NOMO-1 treated with DMSO at 0.1 percent for 48 hours (cell line): ENCODE measurements around the gene TMEM247.
"Not testable (repeated sequence)": the region's sequence is repeated elsewhere in the genome, so short reads cannot be mapped to it uniquely, and the experiment has no call there.

Source experiments
- DNase-seq: peaks from one replicate; lab custom pipeline; 2025; ENCODE audit not compliant: unreplicated experiment; lab: John Stamatoyannopoulos, UW

Gene TMEM247

GRCh38 chr2:46509804-46510203 lies 30.4 kb downstream of the TMEM247 start:
- peak; percentile 34 for DNase-seq

GRCh38 chr2:46510598-46511177 lies 31.3 kb downstream of the TMEM247 start:
- peak; percentile 26 for DNase-seq

- DNase-seq, result no peak
Measured at GRCh38 chr2:46512185-46512584, 32.8 kb downstream of the TMEM247 start.

GRCh38 chr2:46514738-46515137 lies 35.4 kb downstream of the TMEM247 start:
- DNase-seq, result no peak

DNA sequence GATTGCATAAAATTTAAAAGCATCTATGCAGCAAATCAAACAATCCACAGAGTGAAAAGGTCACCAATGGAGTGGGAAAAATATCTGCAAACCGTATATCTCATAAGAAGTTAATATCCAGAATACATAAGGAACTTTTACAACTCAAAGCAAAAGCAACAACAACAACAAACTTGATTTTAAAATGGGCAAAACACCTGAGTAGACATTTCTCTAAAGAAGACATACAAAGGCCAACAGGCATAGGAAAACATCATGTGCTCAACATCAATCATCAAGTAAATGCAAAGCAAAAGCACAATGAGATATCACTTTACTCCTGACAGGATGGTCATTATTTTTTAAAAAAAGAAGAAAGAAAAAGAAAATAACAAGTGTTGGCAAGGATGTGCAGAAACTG lies 38.1 kb downstream of the TMEM247 start:
- DNase-seq, result no peak

DNA sequence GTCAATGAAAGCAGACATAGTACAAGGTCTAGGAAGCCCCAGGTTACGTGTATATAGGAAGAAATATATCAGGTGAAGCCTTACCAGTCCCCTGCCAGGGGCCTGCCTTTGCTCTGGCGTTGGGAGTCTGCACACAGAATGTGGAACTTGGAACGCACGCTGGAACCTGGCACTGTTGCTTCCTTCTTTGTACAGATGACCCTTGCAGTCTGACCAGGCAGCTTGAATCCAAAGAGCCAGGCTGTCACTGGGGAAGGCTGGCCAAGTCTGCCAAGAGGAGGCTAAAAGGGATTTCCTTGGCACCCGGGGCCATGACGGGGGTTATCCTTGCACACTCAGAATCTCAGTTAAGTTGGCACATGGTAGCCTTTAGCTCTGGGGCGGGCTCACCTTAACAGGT lies 39.5 kb downstream of the TMEM247 start:
- DNase-seq, result no peak

GRCh38 chr2:46519265-46519664 lies 39.9 kb downstream of the TMEM247 start:
- DNase-seq, result no peak

DNA sequence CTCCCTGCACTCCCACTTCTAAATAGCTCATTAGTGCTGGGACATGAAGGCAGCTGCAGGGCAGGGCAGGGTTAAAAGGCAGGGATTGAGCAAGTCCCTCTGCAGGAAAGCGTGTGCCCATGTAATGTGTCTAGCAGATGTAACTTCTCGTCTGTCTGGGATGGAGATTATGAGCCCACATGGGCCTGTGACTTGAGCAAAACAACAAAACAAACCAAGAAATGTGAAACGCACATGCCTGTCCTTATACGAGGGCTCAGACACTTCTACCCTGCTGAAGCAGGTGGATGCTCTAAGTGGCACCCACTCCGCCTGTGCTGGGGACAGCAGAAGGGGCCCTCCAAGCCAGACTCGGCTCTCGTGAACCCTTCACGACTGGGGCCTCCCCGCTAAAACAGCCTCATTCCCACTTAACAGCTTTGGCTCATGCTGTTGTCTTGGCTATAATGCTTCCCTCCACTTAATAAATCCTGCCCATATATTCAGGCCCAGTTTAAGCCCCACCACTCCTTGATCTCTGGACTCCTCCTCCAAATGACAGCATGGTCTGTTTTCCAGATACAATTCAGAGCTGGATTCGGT lies 40.9 kb downstream of the TMEM247 start:
- no peak for DNase-seq

DNA sequence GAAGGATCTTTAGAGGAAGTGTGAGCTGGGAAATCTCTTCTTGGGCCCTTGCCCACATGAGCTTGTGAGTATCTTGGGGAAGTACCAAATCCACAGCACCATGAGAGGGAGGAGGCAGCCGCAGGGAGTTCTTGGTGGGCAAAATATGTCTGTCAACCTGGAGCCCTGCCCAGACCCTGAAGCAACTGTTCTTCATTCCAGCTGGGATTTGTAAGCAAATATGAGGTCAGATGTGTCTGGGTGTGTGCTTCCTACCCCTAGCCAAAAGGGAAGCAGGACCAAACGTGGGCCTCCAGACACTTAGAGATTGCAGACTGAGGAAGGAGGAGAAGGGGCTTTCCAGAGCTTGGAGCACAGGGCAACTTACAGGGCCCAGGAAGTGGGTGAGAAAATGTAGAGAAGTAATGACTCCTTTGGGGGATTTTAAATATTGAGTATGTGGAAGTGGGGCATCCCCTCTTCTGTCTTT lies 41.9 kb downstream of the TMEM247 start:
- no peak for DNase-seq

DNA sequence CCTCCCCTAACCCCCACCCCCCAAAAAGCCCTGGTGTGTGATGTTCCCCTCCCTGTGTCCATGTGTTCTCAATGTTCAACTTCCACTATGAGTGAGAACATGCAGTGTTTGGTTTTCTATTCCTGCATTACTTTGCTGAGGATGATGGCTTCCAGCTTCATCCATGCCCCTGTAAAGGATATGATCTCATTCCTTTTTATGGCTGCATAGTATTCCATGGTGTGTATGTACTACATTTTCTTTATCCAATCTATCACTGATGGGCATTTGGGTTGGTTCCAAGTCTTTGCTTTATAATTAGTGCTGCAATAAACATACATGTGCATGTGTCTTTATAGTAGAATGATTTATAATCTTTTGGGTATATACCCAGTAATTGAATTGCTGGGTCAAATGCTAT lies 43.0 kb downstream of the TMEM247 start:
- DNase-seq, result not testable (repeated sequence)

DNA sequence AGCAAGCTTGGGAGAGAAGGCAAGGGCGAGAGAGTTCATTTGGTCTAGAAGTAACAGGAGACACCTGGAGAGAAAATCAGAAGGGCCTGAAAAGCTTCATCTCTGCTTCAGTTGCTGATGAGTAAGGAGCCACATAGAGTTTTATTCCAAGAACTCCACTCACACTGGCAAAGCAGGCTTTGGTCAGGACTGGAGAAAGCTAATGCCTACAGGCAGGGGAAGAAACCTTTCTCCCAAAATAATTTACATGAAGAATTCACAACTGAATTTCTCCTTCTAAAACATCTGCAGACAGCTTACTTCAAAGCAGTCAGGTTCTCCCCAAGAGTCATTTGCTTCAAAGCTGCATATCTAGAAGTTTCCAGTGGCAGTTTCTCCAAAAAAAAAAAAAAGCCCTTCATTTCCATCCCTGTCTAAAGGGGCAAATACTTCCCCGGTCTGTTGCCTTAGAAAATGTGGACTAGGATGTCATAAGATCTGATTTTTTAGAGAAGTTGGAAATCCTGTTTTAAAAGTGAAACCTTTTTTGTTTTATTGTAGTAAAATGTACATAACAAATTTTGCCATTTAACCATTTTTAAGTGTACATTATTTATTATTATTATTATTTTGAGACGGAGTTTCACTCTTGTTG lies 46.3 kb downstream of the TMEM247 start:
- DNase-seq, result no peak

DNA sequence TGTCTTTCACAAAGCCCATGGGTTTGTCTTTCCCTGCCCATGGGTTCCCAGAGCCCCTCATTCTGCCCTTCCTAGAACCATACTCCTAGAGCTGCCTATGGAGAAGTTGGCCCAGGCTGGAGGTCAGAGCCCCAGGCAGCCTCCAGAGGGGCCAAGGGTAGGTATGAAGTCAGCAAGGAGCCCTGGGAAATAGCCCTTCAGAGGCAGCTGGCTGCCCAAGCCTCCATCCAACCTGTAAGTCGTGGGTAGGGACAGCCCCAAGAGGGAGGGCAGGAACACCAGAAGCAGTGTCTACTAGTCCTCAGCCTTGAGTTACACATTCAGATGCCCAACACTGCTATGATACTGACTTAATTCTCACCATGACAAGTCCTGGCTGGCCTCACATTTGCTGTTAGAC lies 49.5 kb downstream of the TMEM247 start:
- no peak for DNase-seq

DNA sequence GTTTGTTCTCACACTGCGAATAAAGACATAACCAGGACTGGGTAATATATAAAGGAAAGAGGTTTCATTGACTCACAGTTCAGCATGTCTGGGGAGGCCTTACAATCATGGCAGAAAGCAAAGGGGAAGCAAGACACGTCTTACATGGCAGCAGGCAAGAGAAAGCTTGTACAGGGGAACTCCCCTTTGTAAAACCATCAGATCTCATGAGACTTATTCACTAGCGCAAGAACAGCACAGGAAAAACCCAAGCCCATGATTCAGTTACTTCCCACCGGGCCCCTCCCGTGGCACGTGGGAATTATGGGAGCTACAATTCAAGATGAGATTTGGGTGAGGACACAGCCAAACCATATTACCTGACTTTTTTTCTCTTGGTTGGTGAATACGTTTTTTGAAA lies 51.3 kb downstream of the TMEM247 start:
- DNase-seq, result no peak

GRCh38 chr2:46531863-46532262 lies 52.5 kb downstream of the TMEM247 start:
- DNase-seq, result no peak
